Transverse colon (tissue), 4 donors: Measurements from ENCODE around the gene NAP1L4.

Source experiments
- CTCF ChIP-seq, 5 experiments: fragments of 200-600 bp in 3 of 5; fragments of 450-650 bp in 2 of 5; sonication (generic) in 3 of 5; IDR thresholded peaks; 1 replicate in 2 of 5; 2 replicates in 3 of 5; pipeline ENCODE4 v1.5.1; 2016 to 2017; ENCODE audit warnings: antibody characterized with exemption in 5 of 5, inconsistent platforms in 3 of 5, mild to moderate bottlenecking in 2 of 5, moderate library complexity in 1 of 5
- EP300 ChIP-seq: sonication (generic); formaldehyde crosslinking; IDR thresholded peaks from one replicate; pipeline ENCODE4 v1.6.1; 2017; ENCODE audit warnings: antibody characterized with exemption, low read depth
- POLR2A ChIP-seq: fragments of 450-650 bp; IDR thresholded peaks from one replicate; pipeline ENCODE4 v1.6.1; 2016; ENCODE audit warnings: antibody characterized with exemption, mild to moderate bottlenecking, moderate library complexity
- POLR2AphosphoS5 ChIP-seq, 3 donors: sonication (generic); formaldehyde crosslinking; IDR thresholded peaks; one replicate each; pipeline ENCODE4 v1.6.1; 2016; ENCODE audit warnings: antibody characterized with exemption in 3 of 3

DNA sequence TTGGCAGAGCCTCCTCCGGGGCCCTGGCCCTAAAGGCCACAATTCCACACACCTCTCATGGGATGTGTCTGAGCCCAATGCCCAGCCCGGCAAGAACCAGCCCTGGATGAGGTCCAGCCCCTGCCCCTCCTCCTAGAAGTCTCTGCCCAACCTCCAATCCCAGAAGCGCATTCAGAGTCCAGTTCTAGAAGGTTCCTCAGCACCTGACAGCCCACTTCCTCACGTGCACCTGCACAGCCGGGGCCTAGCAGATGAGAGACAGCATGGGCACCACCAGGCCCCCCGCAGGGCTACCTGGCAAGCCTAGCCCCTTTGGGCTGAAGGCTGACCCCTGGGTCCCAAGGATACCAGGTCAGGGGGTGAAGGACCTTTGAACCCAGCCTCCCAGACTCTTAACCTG, 95.1 kb downstream of the NAP1L4 start:
- TF ChIP-seq CTCF (IDR thresholded peaks at IDR 0.05) (no peak), POLR2A (no peak), POLR2AphosphoS5 (IDR thresholded peaks at IDR 0.05) (no peak), EP300 (no peak)
